HEK293T (cell line): ENCODE measurements around the gene AMZ2.
"Not testable (repeated sequence)": the region's sequence is repeated elsewhere in the genome, so short reads cannot be mapped to it uniquely, and the experiment has no call there.

ENCODE experiments used
- ARNT ChIP-seq: fragments of 450-650 bp; IDR thresholded peaks from 2 replicates; pipeline ENCODE4 v1.6.1; 2017; ENCODE audit warnings: mild to moderate bottlenecking
- BHLHE40 ChIP-seq: fragments of 450-650 bp; IDR thresholded peaks from 2 replicates; pipeline ENCODE4 v1.6.1; 2016; ENCODE audit warnings: mild to moderate bottlenecking, moderate library complexity, borderline replicate concordance
- ELF4 ChIP-seq: fragments of 450-650 bp; IDR thresholded peaks from 2 replicates; pipeline ENCODE4 v1.6.1; 2017; ENCODE audit warnings: antibody characterized with exemption
- FOXK2 ChIP-seq: fragments of 450-650 bp; IDR thresholded peaks from 2 replicates; pipeline ENCODE4 v1.6.1; 2016; ENCODE audit warnings: mild to moderate bottlenecking
- FOXM1 ChIP-seq: fragments of 450-650 bp; IDR thresholded peaks from 2 replicates; pipeline ENCODE4 v1.6.1; 2017; ENCODE audit warnings: mild to moderate bottlenecking, borderline replicate concordance
- HDGF ChIP-seq: fragments of 450-650 bp; IDR thresholded peaks from 2 replicates; pipeline ENCODE4 v1.6.1; 2017; ENCODE audit warnings: antibody characterized with exemption, borderline replicate concordance
- LEF1 ChIP-seq: fragments of 450-650 bp; IDR thresholded peaks from 2 replicates; pipeline ENCODE4 v1.6.1; 2017; ENCODE audit warnings: mild to moderate bottlenecking, borderline replicate concordance
- PKNOX1 ChIP-seq: fragments of 450-650 bp; IDR thresholded peaks from 2 replicates; pipeline ENCODE4 v1.6.1; 2016
- SP1 ChIP-seq: fragments of 450-650 bp; IDR thresholded peaks from 2 replicates; pipeline ENCODE4 v1.6.1; 2017
- ZNF384 ChIP-seq: fragments of 450-650 bp; IDR thresholded peaks from 2 replicates; pipeline ENCODE4 v1.6.1; 2016

GRCh38 chr17:68231131-68231530 lies 16.7 kb upstream of the AMZ2 start:
- not testable (repeated sequence) for TF ChIP-seq PKNOX1, BHLHE40, FOXM1, ELF4, FOXK2, LEF1, ARNT, HDGF, SP1, ZNF384
